ENCODE results near the gene HS6ST1. TPM values are rescaled to one million over a fixed set of nuclear protein-coding genes. Genes with fewer than 3 reads are reported as not detected.
A peak's percentile ranks its signal among the peaks of the same experiment; 100 is the strongest.
"Not testable (repeated sequence)": the region's sequence is repeated elsewhere in the genome, so short reads cannot be mapped to it uniquely, and the experiment has no call there.

HS6ST1 gene
- total and polyA plus RNA-seq, 4 experiments from 2014 or later: 1.2 to 13.3 (median 8.4) TPM

- no peak overlapping the region for H3K4me3 ChIP-seq (ENCODE audit: low read length in 2 of 2)
- Mint-ChIP-seq H3K27me3 (peaks cover 0 to 6% of the 10 kb centered on the region in 2 donors), H3K9me3 (peaks cover 0 to under 1% (median 0%) of the 10 kb centered on the region in 8 donors), H3K27ac (no peak overlapping the region), H3K4me1 (peaks cover 0 to 1% (median 0%) of the 10 kb centered on the region in 4 donors), H3K4me3 (no peak overlapping the region), H3K36me3 (no peaks in the 10 kb centered on the region)
- intact Hi-C loops (cut with micrococcal nuclease): no loop called here
- H3K9me3 ChIP-seq (ENCODE audit: control insufficient read depth in 1 of 2, low read length in 2 of 2): no peaks in the 10 kb centered on the region
- ChIA-PET CTCF (ENCODE audit: partially characterized antibody) (no interaction called here), POLR2A (ENCODE audit: partially characterized antibody) (no interaction called here)
- no peak overlapping the region for H3K27ac ChIP-seq (ENCODE audit: low read depth, low read length)
- no peaks in the 10 kb centered on the region for H3K36me3 ChIP-seq (ENCODE audit: insufficient read depth, low read length)
- H3K4me1 ChIP-seq (ENCODE audit: insufficient read depth, low read length): no peaks in the 10 kb centered on the region
- H3K27me3 ChIP-seq (ENCODE audit: insufficient read depth, low read length): no peaks in the 10 kb centered on the region
- no peak for DNase-seq
Measured at GRCh38 chr2:128260239-128261138, 58.2 kb downstream of the HS6ST1 start.

- ChIA-PET CTCF (ENCODE audit: partially characterized antibody) (no interaction called here), POLR2A (ENCODE audit: partially characterized antibody) (no interaction called here)
- Mint-ChIP-seq H3K27ac (no peak overlapping the region), H3K4me3 (no peak overlapping the region), H3K36me3 (no peaks in the 10 kb centered on the region), H3K27me3 (peaks cover 0 to 9% of the 10 kb centered on the region in 2 donors), H3K4me1 (no peaks in the 10 kb centered on the region), H3K9me3 (peaks cover 0 to 4% (median 0%) of the 10 kb centered on the region in 8 donors)
- Histone ChIP-seq H3K36me3 (ENCODE audit: insufficient read depth, low read length) (no peaks in the 10 kb centered on the region), H3K9me3 (ENCODE audit: control insufficient read depth in 1 of 2, low read length in 2 of 2) (no peaks in the 10 kb centered on the region), H3K4me3 (ENCODE audit: low read length in 2 of 2) (no peak overlapping the region), H3K27ac (ENCODE audit: low read depth, low read length) (no peak overlapping the region), H3K27me3 (ENCODE audit: insufficient read depth, low read length) (no peaks in the 10 kb centered on the region), H3K4me1 (ENCODE audit: insufficient read depth, low read length) (no peaks in the 10 kb centered on the region)
- intact Hi-C loops (cut with micrococcal nuclease): no loop called here
- no peak for DNase-seq
Measured at GRCh38 chr2:128259585-128259984, 59.1 kb downstream of the HS6ST1 start.

GRCh38 chr2:128258218-128258617 is 60.5 kb downstream of the HS6ST1 start:
- Mint-ChIP-seq H3K27ac (peak overlapping the region in 1 of 7 donors; percentile 25), H3K9me3 (peaks cover 0 to 4% (median 0%) of the 10 kb centered on the region in 8 donors), H3K4me3 (no peak overlapping the region), H3K36me3 (no peaks in the 10 kb centered on the region), H3K27me3 (peaks cover 0 to 9% of the 10 kb centered on the region in 2 donors), H3K4me1 (no peaks in the 10 kb centered on the region)
- no peaks in the 10 kb centered on the region for H3K9me3 ChIP-seq (ENCODE audit: control insufficient read depth in 1 of 2, low read length in 2 of 2)
- DNase-seq: no peak
- no peaks in the 10 kb centered on the region for H3K36me3 ChIP-seq (ENCODE audit: insufficient read depth, low read length)
- POLR2A ChIA-PET (ENCODE audit: partially characterized antibody): no interaction called here
- CTCF ChIA-PET (ENCODE audit: partially characterized antibody): no interaction called here
- no peak overlapping the region for H3K4me3 ChIP-seq (ENCODE audit: low read length in 2 of 2)
- intact Hi-C loops (cut with micrococcal nuclease): no loop called here
- no peaks in the 10 kb centered on the region for H3K27me3 ChIP-seq (ENCODE audit: insufficient read depth, low read length)
- H3K27ac ChIP-seq (ENCODE audit: low read depth, low read length): no peak overlapping the region
- H3K4me1 ChIP-seq (ENCODE audit: insufficient read depth, low read length): no peaks in the 10 kb centered on the region

- Histone ChIP-seq H3K9me3 (ENCODE audit: control insufficient read depth in 1 of 2, low read length in 2 of 2) (no peaks in the 10 kb centered on the region), H3K4me3 (ENCODE audit: low read length in 2 of 2) (no peak overlapping the region), H3K4me1 (ENCODE audit: insufficient read depth, low read length) (no peaks in the 10 kb centered on the region), H3K27me3 (ENCODE audit: insufficient read depth, low read length) (no peaks in the 10 kb centered on the region), H3K36me3 (ENCODE audit: insufficient read depth, low read length) (no peaks in the 10 kb centered on the region), H3K27ac (ENCODE audit: low read depth, low read length) (no peak overlapping the region)
- intact Hi-C loops (cut with micrococcal nuclease): no loop called here
- no peaks in the 10 kb centered on the region for H3K36me3 Mint-ChIP-seq
- H3K9me3 Mint-ChIP-seq: peaks cover 0 to 4% (median 0%) of the 10 kb centered on the region in 8 donors
- ChIA-PET CTCF (ENCODE audit: partially characterized antibody) (no interaction called here), POLR2A (ENCODE audit: partially characterized antibody) (no interaction called here)
- DNase-seq: no peak
- peaks cover 2 to 9% of the 10 kb centered on the region in 2 donors for H3K27me3 Mint-ChIP-seq
- H3K27ac Mint-ChIP-seq: no peak overlapping the region
- no peak overlapping the region for H3K4me3 Mint-ChIP-seq
- no peaks in the 10 kb centered on the region for H3K4me1 Mint-ChIP-seq
Measured at GRCh38 chr2:128252501-128252900, 66.2 kb downstream of the HS6ST1 start.

GRCh38 chr2:128252086-128252485 is 66.6 kb downstream of the HS6ST1 start:
- H3K9me3 ChIP-seq (ENCODE audit: control insufficient read depth in 1 of 2, low read length in 2 of 2); intact Hi-C loops (cut with micrococcal nuclease); DNase-seq; H3K4me3 ChIP-seq (ENCODE audit: low read length in 2 of 2); H3K27ac Mint-ChIP-seq; H3K4me1 ChIP-seq (ENCODE audit: insufficient read depth, low read length); CTCF ChIA-PET (ENCODE audit: partially characterized antibody); H3K36me3 Mint-ChIP-seq; H3K4me3 Mint-ChIP-seq; H3K27me3 ChIP-seq (ENCODE audit: insufficient read depth, low read length); H3K4me1 Mint-ChIP-seq; H3K9me3 Mint-ChIP-seq; H3K27ac ChIP-seq (ENCODE audit: low read depth, low read length); H3K27me3 Mint-ChIP-seq; H3K36me3 ChIP-seq (ENCODE audit: insufficient read depth, low read length); POLR2A ChIA-PET (ENCODE audit: partially characterized antibody): not testable (repeated sequence)

GRCh38 chr2:128250229-128251025 is 68.2 kb downstream of the HS6ST1 start:
- ChIA-PET CTCF (ENCODE audit: partially characterized antibody) (no interaction called here), POLR2A (ENCODE audit: partially characterized antibody) (no interaction called here)
- H3K27me3 Mint-ChIP-seq: peaks cover 2% of the 10 kb centered on the region in 2 donors
- H3K9me3 Mint-ChIP-seq: peaks cover 0 to 3% (median 0%) of the 10 kb centered on the region in 8 donors
- Histone ChIP-seq H3K27me3 (ENCODE audit: insufficient read depth, low read length) (no peaks in the 10 kb centered on the region), H3K27ac (ENCODE audit: low read depth, low read length) (no peak overlapping the region), H3K4me1 (ENCODE audit: insufficient read depth, low read length) (no peaks in the 10 kb centered on the region), H3K9me3 (ENCODE audit: control insufficient read depth in 1 of 2, low read length in 2 of 2) (no peaks in the 10 kb centered on the region), H3K4me3 (ENCODE audit: low read length in 2 of 2) (no peak overlapping the region), H3K36me3 (ENCODE audit: insufficient read depth, low read length) (no peaks in the 10 kb centered on the region)
- H3K4me3 Mint-ChIP-seq: no peak overlapping the region
- peaks cover 5 to 13% (median 9%) of the 10 kb centered on the region in 4 donors for H3K4me1 Mint-ChIP-seq
- no peak overlapping the region for H3K27ac Mint-ChIP-seq
- no peak for DNase-seq
- H3K36me3 Mint-ChIP-seq: no peaks in the 10 kb centered on the region
- intact Hi-C loops (cut with micrococcal nuclease): no loop called here

GRCh38 chr2:128249555-128249954 is 69.1 kb downstream of the HS6ST1 start:
- Histone ChIP-seq H3K27ac (ENCODE audit: low read depth, low read length) (no peak overlapping the region), H3K9me3 (ENCODE audit: control insufficient read depth in 1 of 2, low read length in 2 of 2) (no peaks in the 10 kb centered on the region), H3K4me1 (ENCODE audit: insufficient read depth, low read length) (no peaks in the 10 kb centered on the region), H3K27me3 (ENCODE audit: insufficient read depth, low read length) (no peaks in the 10 kb centered on the region), H3K36me3 (ENCODE audit: insufficient read depth, low read length) (no peaks in the 10 kb centered on the region), H3K4me3 (ENCODE audit: low read length in 2 of 2) (no peak overlapping the region)
- ChIA-PET CTCF (ENCODE audit: partially characterized antibody) (no interaction called here), POLR2A (ENCODE audit: partially characterized antibody) (no interaction called here)
- Mint-ChIP-seq H3K27me3 (peaks cover 0 to 2% of the 10 kb centered on the region in 2 donors), H3K4me1 (peaks cover 5 to 13% (median 9%) of the 10 kb centered on the region in 4 donors), H3K27ac (no peak overlapping the region), H3K36me3 (no peaks in the 10 kb centered on the region), H3K9me3 (no peaks in the 10 kb centered on the region), H3K4me3 (no peak overlapping the region)
- no peak for DNase-seq
- intact Hi-C loops (cut with micrococcal nuclease): no loop called here
